Parathyroid adenoma (tissue), 2 donors: ENCODE measurements around the gene PTPA.

Experiments used
- H2AFZ ChIP-seq: fragments of 300-600 bp; sonication (generic); one replicate; pipeline ENCODE4 v1.7.0; 2017; ENCODE audit warnings: antibody characterized with exemption, mild to moderate bottlenecking
- H3K27ac ChIP-seq: fragments of 300-600 bp; sonication (generic); one replicate; pipeline ENCODE4 v1.7.0; 2017
- H3K27me3 ChIP-seq: fragments of 300-600 bp; sonication (generic); one replicate; pipeline ENCODE4 v1.7.0; 2017; ENCODE audit warnings: low read length; ENCODE audit not compliant: control insufficient read depth, insufficient read depth
- H3K36me3 ChIP-seq: fragments of 300-600 bp; sonication (generic); one replicate; pipeline ENCODE4 v1.7.0; 2017; ENCODE audit warnings: low read length; ENCODE audit not compliant: control insufficient read depth, insufficient read depth
- H3K4me1 ChIP-seq: fragments of 300-600 bp; sonication (generic); one replicate; pipeline ENCODE4 v1.7.0; 2017; ENCODE audit warnings: control low read depth
- H3K4me2 ChIP-seq: fragments of 300-600 bp; sonication (generic); one replicate; pipeline ENCODE4 v1.7.0; 2017; ENCODE audit warnings: low read length
- H3K4me3 ChIP-seq: fragments of 300-600 bp; sonication (generic); one replicate; pipeline ENCODE4 v1.7.0; 2017; ENCODE audit warnings: low read depth, low read length
- H3K79me2 ChIP-seq: fragments of 300-600 bp; sonication (generic); one replicate; pipeline ENCODE4 v1.7.0; 2017; ENCODE audit warnings: control low read depth
- H3K9ac ChIP-seq: fragments of 300-600 bp; sonication (generic); one replicate; pipeline ENCODE4 v1.7.0; 2017; ENCODE audit warnings: mild to moderate bottlenecking
- H3K9me3 ChIP-seq: fragments of 300-600 bp; sonication (generic); one replicate; pipeline ENCODE4 v1.7.0; 2017; ENCODE audit warnings: low read length; ENCODE audit not compliant: control insufficient read depth
- CTCF ChIP-seq: fragments of 300-600 bp; sonication (generic); IDR thresholded peaks from one replicate; pipeline ENCODE4 v1.7.0; 2017; ENCODE audit warnings: antibody characterized with exemption, mild to moderate bottlenecking
- donor health status: primary hyperparathyroidism.

PTPA gene

GRCh38 chr9:129093602-129094386 is 17.4 kb upstream of the PTPA start:
- TF ChIP-seq CTCF: no peak
- Histone ChIP-seq H3K4me2 (no peak overlapping the region), H3K27me3 (no peaks in the 10 kb centered on the region), H3K9me3 (no peaks in the 10 kb centered on the region), H3K4me3 (no peak overlapping the region), H3K36me3 (no peaks in the 10 kb centered on the region), H2AFZ (no peak overlapping the region), H3K4me1 (no peaks in the 10 kb centered on the region), H3K27ac (no peak overlapping the region), H3K9ac (no peak overlapping the region), H3K79me2 (no peaks in the 10 kb centered on the region)

GRCh38 chr9:129094387-129095169 is 16.6 kb upstream of the PTPA start:
- Histone ChIP-seq H3K9ac (no peak overlapping the region), H2AFZ (no peak overlapping the region), H3K27ac (peak overlapping the region; percentile 11), H3K4me1 (no peaks in the 10 kb centered on the region), H3K79me2 (no peaks in the 10 kb centered on the region), H3K9me3 (no peaks in the 10 kb centered on the region), H3K27me3 (no peaks in the 10 kb centered on the region), H3K4me2 (no peak overlapping the region), H3K4me3 (no peak overlapping the region), H3K36me3 (no peaks in the 10 kb centered on the region)
- TF ChIP-seq CTCF: no peak

GRCh38 chr9:129095170-129095667 is 16.0 kb upstream of the PTPA start:
- Histone ChIP-seq H3K27me3 (no peaks in the 10 kb centered on the region), H3K36me3 (no peaks in the 10 kb centered on the region), H2AFZ (no peak overlapping the region), H3K9ac (no peak overlapping the region), H3K27ac (no peak overlapping the region), H3K4me1 (no peaks in the 10 kb centered on the region), H3K4me3 (no peak overlapping the region), H3K9me3 (no peaks in the 10 kb centered on the region), H3K4me2 (no peak overlapping the region), H3K79me2 (no peaks in the 10 kb centered on the region)
- TF ChIP-seq CTCF: no peak

GRCh38 chr9:129095908-129096307 is 15.3 kb upstream of the PTPA start:
- Histone ChIP-seq H3K4me3 (no peak overlapping the region), H3K9me3 (no peaks in the 10 kb centered on the region), H3K27me3 (no peaks in the 10 kb centered on the region), H3K4me1 (no peaks in the 10 kb centered on the region), H3K79me2 (no peaks in the 10 kb centered on the region), H3K36me3 (no peaks in the 10 kb centered on the region), H2AFZ (no peak overlapping the region), H3K4me2 (no peak overlapping the region), H3K27ac (no peak overlapping the region), H3K9ac (no peak overlapping the region)
- no peak for TF ChIP-seq CTCF
